HG02943 (cell line): ENCODE measurements around the gene RPL29.
"Not testable (repeated sequence)": the region's sequence is repeated elsewhere in the genome, so short reads cannot be mapped to it uniquely, and the experiment has no call there.

Source experiments
- ATAC-seq: cut with Tn5 transposase; IDR thresholded peaks from one replicate; pipeline ENCODE4 v1.9.1; 2021; ENCODE audit warnings: mild to moderate bottlenecking, low read depth, moderate library complexity; ENCODE audit not compliant: unreplicated experiment

The RPL29 gene

DNA sequence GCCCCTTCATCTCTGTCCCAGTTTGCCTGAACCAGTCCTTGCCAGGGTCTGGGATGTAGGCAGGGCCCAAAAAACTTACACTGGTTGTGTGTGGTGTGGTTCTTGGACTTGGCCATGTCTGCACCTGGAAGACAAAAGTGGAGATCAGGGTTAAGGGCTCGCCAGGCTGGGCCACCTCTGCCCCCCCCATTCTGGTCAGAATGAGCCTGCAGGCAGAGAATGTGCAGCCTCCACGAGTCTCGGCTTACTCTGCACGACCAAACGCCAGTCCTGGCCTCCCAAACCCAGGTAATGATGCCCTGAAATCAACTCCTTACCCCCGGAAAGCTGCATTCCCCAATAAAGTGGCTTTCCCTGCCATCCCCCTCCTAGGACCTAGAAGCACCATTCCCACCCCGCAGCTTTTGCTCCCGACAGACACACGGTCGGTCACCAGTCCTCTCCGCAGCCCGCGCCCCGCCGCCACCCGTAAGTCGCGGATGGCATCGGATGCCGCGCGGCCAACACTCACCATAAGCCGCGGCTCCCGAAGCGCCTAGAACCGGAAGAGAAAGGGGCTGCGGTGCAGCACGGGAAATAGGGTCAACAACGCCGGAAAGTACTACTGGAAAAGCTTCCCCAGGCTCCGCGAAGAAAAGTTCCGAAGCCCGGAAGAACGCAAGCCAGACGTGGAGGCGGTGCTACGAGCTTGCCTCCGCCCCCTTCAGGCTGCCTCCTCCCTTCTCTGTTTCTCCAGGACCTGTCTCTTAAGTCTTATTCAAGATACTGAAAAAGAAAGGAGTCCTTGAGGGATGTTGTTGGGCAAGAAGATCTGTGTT lies at the start of gene RPL29:
TSS of gene RPL29 (minus strand) at position 550 of the 818 bp plus-strand sequence. CDS start at position 116, 434 bp downstream.
- ATAC-seq = peak; percentile 75

DNA sequence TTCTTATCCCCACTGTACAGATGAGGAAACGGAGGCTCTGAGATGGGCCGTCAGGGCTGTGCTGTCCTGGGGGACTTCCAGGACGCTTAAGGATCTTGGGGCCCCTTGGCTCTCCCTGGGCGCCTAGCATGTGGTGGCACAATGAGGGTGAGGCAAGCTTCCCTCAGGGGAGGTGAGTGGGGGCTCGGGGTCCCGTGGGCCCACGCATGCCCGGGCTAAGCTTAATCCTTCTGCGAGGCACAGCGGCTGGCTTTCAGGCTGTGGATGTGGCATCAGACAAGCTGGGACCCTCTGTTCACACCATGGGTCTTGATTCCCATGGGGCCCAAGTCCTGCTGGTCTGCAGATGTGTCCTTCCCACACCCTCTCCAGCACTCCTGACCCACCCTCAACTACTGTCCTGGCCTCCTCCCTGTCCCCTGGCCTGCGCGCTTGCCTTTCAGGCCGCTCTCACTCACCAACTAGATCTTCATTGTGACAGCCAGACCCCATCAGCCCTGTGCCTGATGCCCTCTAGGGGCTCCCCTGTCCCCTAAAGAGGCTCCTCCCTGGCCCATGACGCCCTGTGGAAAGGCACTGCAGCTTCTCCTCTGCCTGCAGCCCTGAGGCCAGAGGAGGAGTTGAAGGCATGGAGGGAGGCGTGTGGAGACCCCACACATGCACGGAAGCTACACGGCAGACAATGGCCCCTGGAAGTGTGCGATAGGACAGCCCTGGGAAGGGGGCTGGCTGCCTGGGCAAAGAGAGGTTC lies 49.3 kb upstream of the RPL29 start:
- no peak for ATAC-seq

- no peak for ATAC-seq
Observed at GRCh38 chr3:52043750-52044149, 48.1 kb upstream of the RPL29 start.

GRCh38 chr3:52043039-52043438 lies 47.3 kb upstream of the RPL29 start:
- ATAC-seq = not testable (repeated sequence)

- no peak for ATAC-seq
Observed at GRCh38 chr3:52041118-52041731, 45.5 kb upstream of the RPL29 start.

- no peak for ATAC-seq
Observed at GRCh38 chr3:52040600-52040999, 44.9 kb upstream of the RPL29 start.

DNA sequence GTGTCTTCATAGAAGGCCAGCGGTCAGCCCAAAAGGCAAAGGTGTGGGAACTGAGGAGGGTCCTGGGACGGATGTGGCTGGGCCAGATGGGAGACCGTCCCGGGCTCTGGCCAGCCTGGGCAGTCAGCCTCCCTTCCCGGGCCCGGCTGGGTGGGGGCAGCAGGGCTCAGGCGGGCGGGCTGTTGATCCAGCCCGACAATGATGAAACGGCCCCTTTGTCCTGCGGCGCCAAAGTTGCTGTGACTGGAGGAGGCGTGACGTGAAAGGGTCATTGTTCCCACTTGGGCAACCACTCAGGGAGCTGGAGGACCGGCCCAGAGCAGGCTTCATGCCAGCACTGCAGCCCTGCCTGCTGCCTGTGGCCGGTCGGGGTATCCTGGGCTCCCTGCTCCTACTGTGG lies 44.2 kb upstream of the RPL29 start:
- ATAC-seq = no peak

- no peak for ATAC-seq
Observed at GRCh38 chr3:52039426-52039825, 43.7 kb upstream of the RPL29 start.

- no peak for ATAC-seq
Observed at GRCh38 chr3:52038227-52038626, 42.5 kb upstream of the RPL29 start.

DNA sequence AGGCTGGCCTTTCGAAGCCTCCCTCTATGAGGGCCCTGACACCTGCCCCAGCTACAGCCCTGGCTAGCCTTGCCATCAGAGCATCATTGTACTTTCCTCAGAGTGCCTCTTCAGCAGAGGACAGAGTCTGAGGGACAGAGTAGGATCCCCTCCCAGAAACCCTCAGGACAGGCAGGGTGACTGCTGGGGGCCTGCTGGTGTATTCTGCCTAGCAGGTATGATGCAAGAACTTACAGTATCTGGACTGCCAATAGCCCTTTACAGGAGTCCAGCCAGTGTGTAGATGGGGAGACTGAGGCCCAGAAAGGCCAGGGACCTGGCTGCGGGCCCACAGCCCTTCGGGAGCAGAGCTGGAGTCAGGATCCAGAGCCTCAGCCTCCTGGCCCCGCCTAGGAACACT lies 41.6 kb upstream of the RPL29 start:
- ATAC-seq = no peak

GRCh38 chr3:52036829-52037228 lies 41.1 kb upstream of the RPL29 start:
- ATAC-seq = no peak

- peak; percentile 62 for ATAC-seq
Observed at GRCh38 chr3:52036222-52036694, 40.6 kb upstream of the RPL29 start.

GRCh38 chr3:52034651-52035050 lies 39.0 kb upstream of the RPL29 start:
- no peak for ATAC-seq

GRCh38 chr3:52034212-52034611 lies 38.5 kb upstream of the RPL29 start:
- no peak for ATAC-seq

DNA sequence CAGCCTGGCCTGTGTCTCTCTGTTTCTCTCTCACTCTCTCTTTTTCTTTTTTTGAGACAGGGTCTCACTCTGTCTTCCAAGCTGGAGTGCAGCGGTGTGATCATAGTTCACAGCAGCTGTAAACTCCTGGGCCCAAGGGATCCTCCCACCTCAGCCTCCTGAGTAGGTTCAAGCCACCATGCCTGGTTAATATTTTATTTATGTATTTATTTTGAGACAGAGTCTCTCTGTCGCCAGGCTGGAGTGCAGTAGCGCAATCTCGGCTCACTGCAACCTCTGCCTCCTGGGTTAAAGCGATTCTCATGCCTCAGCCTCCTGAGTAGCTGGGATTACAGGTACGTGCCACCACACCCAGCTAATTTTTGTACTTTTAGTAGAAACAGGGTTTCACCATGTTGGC lies 38.1 kb upstream of the RPL29 start:
- ATAC-seq = not testable (repeated sequence)

DNA sequence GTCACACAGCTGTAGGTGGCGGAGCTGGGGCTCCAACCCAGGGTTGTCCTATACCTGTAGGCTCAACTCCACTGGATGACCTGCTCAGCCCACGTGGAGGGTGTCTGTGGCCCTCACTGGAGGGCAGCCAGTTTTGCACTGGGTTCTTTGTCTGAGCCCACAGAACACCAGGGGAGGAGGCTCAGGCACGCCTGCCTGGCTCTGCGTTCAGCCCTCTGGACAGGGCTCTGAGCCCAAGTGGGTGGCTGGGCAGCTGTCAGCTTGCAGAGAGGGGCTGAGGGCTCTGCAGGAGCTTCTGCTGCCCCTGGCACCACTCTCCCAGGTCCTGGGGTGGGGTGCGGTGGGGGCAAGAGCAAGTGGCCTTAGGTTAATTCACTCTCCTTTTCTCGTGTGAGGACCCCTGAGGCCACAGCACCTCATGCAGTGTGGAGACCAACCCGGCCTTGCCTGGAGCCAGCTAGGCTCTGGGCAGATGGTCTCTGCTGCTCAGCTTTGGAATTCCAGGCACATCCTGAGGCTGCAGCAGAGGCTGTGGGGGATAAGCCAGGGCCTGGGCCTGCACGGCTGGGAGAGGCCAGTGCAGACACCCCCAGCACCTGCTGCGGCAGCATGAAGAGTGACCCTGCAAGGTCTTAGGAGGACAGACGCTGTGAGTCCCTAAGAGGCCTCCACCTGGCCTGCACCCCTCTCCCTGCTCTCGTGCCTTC lies 37.2 kb upstream of the RPL29 start:
- no peak for ATAC-seq

DNA sequence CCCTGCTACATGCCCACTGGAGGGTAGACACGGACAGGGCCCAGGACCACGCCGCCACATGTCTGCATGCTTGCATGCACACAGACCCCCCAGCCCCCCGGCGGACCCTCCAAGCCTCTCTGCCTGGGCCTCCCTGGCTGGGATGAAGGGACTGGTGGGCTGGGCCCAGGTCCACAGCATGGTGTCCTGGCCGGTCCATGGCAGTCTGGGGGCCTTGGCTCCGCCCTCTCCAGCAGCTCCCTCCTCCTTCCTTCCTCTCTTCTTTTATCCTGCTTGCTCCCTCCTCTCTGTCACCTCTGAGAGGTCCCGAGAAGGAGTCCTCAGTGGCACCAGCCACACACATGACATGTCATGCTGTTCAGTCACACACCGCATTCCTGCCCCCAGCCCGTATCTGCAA lies 36.2 kb upstream of the RPL29 start:
- ATAC-seq = no peak

- ATAC-seq = no peak
Observed at GRCh38 chr3:52030714-52031310, 35.1 kb upstream of the RPL29 start.

GRCh38 chr3:52029535-52029934 lies 33.8 kb upstream of the RPL29 start:
- ATAC-seq = no peak

DNA sequence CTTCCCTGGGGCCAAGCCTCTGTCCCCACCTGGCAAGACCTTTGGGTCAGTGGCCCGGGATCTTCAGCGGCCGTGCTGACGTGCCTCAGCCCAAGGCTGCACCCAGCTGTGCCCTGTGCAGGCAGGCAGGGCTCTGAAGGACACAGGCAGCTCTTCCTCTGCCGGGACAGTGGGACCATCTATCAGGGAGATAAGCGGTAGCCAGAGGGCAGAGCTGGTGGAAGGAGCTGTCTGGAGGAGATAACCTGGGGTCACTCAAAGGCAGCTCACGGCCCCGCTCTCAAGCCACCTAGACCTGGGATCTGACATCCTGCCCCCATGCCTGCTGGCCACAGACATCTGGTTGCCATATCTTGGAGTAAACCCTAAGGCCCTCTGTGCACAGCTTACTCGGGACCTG lies 33.4 kb upstream of the RPL29 start:
- ATAC-seq = no peak
